Cardiac fibroblast (primary cell): Measurements from ENCODE around the gene STX2.
A peak's percentile ranks its signal among the peaks of the same experiment; 100 is the strongest.

Experiments
- DNase-seq, 2 donors: peaks; one replicate each; pipeline versions ENCODE4 v3.0.0 to v3.0.0-alpha.2; 2010; ENCODE audit warnings: low read depth in 2 of 2
- H3K4me3 ChIP-seq, 2 donors: replicated peaks in 1 of 2; 1 replicate in 1 of 2; 2 replicates in 1 of 2; pipeline ENCODE4 v1.5.1; 2011; ENCODE audit warnings: low read depth in 2 of 2, low read length in 2 of 2, mild to moderate bottlenecking in 2 of 2, moderate library complexity in 1 of 2
- CTCF ChIP-seq: IDR thresholded peaks from one replicate; pipeline ENCODE4 v1.5.1; 2011; ENCODE audit warnings: low read depth, mild to moderate bottlenecking, low read length, inconsistent platforms

The STX2 gene

GRCh38 chr12:130780880-130781575 is 58.0 kb downstream of the STX2 start:
- DNase-seq = no peak
- no peak for TF ChIP-seq CTCF
- H3K4me3 ChIP-seq = no peak overlapping the region

- TF ChIP-seq CTCF = no peak
- no peak overlapping the region for H3K4me3 ChIP-seq
- no peak for DNase-seq
Measured at GRCh38 chr12:130780325-130780724, 58.7 kb downstream of the STX2 start.

DNA sequence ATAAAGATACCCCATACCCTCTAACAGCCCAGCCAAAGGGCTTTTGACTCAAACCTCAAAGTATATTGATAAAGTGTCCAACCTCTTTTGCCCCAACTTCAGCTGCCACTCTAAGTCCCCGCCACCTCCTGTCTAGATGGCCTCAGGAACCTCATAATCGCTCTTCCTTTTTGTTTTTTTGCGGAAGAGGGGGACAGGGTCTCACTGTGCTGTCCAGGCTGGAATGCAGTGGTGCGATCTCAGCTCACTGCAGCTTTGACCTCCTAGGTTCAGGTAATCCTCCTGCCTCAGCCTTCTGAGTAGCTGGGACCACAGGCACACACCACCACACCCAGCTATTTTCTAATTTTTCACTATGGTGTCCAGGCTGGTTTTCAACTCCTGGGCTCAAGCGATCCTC is 60.3 kb downstream of the STX2 start:
- no peak for TF ChIP-seq CTCF
- H3K4me3 ChIP-seq = no peak overlapping the region
- no peak for DNase-seq

DNA sequence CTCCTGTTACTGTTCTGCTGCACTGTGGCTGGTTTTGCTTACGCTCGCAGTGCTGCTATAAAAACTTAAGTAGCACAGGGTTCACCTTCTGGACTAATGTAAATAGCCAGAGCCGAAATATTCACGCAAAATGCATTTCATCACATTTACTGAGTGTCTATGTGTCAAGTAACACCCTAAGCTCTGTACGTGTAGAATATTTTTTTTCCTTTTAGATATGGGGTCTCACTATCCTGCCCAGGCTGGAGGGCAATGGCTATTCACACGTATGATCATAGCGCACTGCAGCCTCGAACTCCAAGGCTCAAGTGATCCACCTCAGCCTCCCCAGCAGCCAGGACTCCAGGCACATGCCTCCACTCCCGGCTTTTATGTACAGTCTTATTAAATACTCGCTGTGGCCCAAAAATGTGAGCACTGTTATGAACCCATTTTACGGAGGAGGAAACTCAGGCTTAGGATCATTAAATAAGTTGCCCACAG is 62.2 kb downstream of the STX2 start:
- DNase-seq = no peak
- no peak overlapping the region for H3K4me3 ChIP-seq
- TF ChIP-seq CTCF = no peak

DNA sequence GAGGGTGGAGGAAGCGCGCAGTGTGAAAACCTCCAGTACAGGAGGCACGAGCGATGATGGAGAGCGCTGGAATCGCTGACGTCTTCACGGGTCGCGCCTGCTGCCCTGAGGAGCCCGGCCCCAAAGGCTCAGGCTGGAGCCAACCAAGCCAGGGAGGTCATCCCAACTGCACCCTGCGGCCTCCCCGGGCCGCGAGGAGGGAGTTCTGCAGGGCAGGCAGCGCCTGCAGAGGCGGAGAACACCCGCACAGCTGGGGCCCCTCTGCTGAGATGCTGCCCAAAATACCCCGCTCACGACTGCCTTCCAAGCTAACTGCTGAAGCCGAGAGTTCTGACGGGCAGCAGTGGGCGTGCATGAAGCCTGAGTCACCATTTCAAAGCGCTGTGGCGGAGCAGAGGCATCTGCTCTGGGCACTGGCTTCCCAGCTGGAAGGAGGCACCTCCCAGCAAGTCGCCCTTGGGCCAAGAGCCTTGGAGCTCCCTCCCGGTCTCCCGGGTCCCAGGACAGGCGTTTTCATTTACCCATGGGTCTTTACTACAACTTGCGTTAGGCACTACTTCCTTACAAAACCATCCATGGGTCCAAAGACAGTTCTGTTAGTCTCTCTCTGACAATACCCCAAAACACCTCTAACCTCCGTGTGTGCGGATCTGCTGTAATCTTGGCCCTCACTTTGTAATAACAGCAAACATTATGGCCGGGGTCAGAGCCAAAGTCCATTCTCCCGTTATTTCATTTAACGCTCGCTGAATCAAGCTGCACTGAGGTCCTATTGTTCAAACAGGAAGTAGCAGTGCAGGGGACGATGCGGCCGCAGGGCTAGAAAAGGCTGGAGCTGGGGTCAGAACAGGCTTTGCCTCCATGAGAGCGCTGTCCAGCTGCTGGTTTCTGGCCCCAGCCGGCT is 62.8 kb downstream of the STX2 start:
- peak; percentile 81 for DNase-seq
- TF ChIP-seq CTCF = no peak
- peak overlapping the region; percentile 19 to 32 for H3K4me3 ChIP-seq

DNA sequence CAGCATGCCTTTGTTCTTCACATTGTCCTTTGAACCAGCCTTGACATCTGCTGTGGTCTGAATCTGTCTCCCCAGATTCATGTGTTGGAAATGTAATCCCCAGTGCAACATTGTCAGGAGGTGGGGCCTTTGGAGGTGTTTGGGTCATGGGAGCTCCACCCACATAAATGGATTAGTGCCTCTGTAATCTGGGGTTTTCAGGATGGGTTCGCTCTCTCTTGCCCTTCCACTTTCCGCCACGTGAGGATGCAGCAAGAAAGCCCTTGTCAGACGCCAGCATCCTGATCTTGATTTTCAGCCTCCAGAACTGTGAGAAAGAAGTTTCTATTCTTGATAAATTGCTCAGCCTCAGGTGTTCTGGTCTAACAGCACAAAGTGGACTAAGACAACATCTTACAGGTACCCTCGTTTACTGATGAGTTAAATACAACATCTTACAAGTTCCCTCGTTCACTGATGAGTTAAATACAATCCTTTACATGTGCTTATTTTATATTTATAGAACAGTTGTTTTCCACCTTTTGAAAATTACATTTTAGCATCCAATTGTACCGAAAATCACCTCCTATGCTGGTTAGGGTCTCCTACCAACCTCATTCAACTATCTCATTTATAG is 68.5 kb downstream of the STX2 start:
- H3K4me3 ChIP-seq = no peak overlapping the region
- DNase-seq = no peak
- TF ChIP-seq CTCF = no peak
